HCT116 (cell line): ENCODE data around the gene SYCE3. TPM values are rescaled to one million over a fixed set of nuclear protein-coding genes. Genes with fewer than 3 reads are reported as not detected.
"Not testable (repeated sequence)": the region's sequence is repeated elsewhere in the genome, so short reads cannot be mapped to it uniquely, and the experiment has no call there.

Experiments used
- ATAC-seq: fragments of 200-7000 bp; cut with Tn5 transposase; 2 replicates; pipeline ENCODE4 v1.9.1; 2020; ENCODE audit warnings: mild to moderate bottlenecking, moderate library complexity
- BruUV-seq: library from RNA; stranded (reverse); fragments of 400-500 nt; replicated peaks from 2 replicates; lab custom pipeline; 2021; lab: Mats Ljungman, UMichigan
- CTCF ChIA-PET: fragments of 300-600 bp; sonication (Branson Sonifier 250); formaldehyde crosslinking; loops from one replicate; lab custom pipeline; 2021; ENCODE audit warnings: antibody characterized with exemption; lab: Charles Lee
- POLR2A ChIA-PET: fragments of 300-600, 350-600 bp; sonication (Branson Sonifier 250); formaldehyde crosslinking; loops from one replicate; lab custom pipeline; 2021; ENCODE audit warnings: antibody characterized with exemption; lab: Charles Lee
- RAD21 ChIA-PET, 2 experiments: fragments of 300-600 bp; sonication (Branson Sonifier 250); formaldehyde crosslinking; loops; one replicate each; lab custom pipeline; 2023; ENCODE audit warnings: low total read pairs in 2 of 2; ENCODE audit not compliant: uncharacterized antibody in 2 of 2, unreplicated experiment in 2 of 2, low non-redundant PET in 1 of 2; lab: Charles Lee
- DNase-seq: peaks from one replicate; pipeline ENCODE4 v3.0.0-alpha.2; 2010; ENCODE audit warnings: low read depth, low spot score
- H2AFZ ChIP-seq: fragments of 200-600 bp; shearing (Covaris generic), sonication (generic); 2 replicates; pipeline ENCODE4 v1.6.1; 2017; ENCODE audit warnings: low read depth, mixed run types, mixed read lengths, antibody characterized with exemption, low read length; ENCODE audit not compliant: poor library complexity, severe bottlenecking
- H3K27ac ChIP-seq: 2 replicates; pipeline ENCODE4 v1.5.1; 2012; ENCODE audit warnings: low read depth, low read length
- H3K27me3 ChIP-seq: fragments of 200-600 bp; sonication (generic); 2 replicates; pipeline ENCODE4 v1.6.1; 2016; ENCODE audit warnings: mixed run types, low read length, mixed read lengths; ENCODE audit not compliant: insufficient read depth
- H3K36me3 ChIP-seq, 2 experiments: fragments of 200-500 bp in 1 of 2; fragments of 200-600 bp in 1 of 2; sonication (Bioruptor generic) in 1 of 2; sonication (generic) in 1 of 2; 2 replicates each; pipeline versions ENCODE4 v1.5.1 to v1.6.1; 2014 to 2016; ENCODE audit warnings: low read length in 2 of 2, inconsistent platforms in 1 of 2, mixed read lengths in 1 of 2, mixed run types in 1 of 2; ENCODE audit not compliant: insufficient read depth in 2 of 2, control insufficient read depth in 1 of 2
- H3K4me1 ChIP-seq, 2 experiments: fragments of 200-600 bp in 1 of 2; sonication (generic) in 1 of 2; 2 replicates each; pipeline versions ENCODE4 v1.5.1 to v1.6.1; 2012 to 2017; ENCODE audit warnings: low read length in 2 of 2, inconsistent platforms in 1 of 2, mild to moderate bottlenecking in 1 of 2, mixed read lengths in 1 of 2, mixed run types in 1 of 2, moderate library complexity in 1 of 2; ENCODE audit not compliant: insufficient read depth in 2 of 2, control insufficient read depth in 1 of 2
- H3K4me2 ChIP-seq: fragments of 200-600 bp; sonication (generic); 2 replicates; pipeline ENCODE4 v1.6.1; 2017; ENCODE audit warnings: mixed run types, low read length, mixed read lengths
- H3K4me3 ChIP-seq, 2 experiments: fragments of 200-600 bp in 1 of 2; sonication (generic) in 1 of 2; replicated peaks in 1 of 2; 2 replicates each; pipeline ENCODE4 v1.5.1; 2011 to 2016; ENCODE audit warnings: low read length in 2 of 2, control low read depth in 1 of 2, low read depth in 1 of 2, mild to moderate bottlenecking in 1 of 2, mixed read lengths in 1 of 2, mixed run types in 1 of 2
- H3K79me2 ChIP-seq: fragments of 200-600 bp; sonication (generic); 2 replicates; pipeline ENCODE4 v1.6.1; 2017; ENCODE audit warnings: mild to moderate bottlenecking, mixed run types, low read length, moderate library complexity, mixed read lengths; ENCODE audit not compliant: insufficient read depth
- H3K9ac ChIP-seq: fragments of 200-600 bp; sonication (generic); 2 replicates; pipeline ENCODE4 v1.6.1; 2016; ENCODE audit warnings: low read length, mixed read lengths
- H3K9me2 ChIP-seq: fragments of 200-600 bp; sonication (generic), shearing (Covaris generic); 2 replicates; pipeline ENCODE4 v1.6.1; 2017; ENCODE audit warnings: mixed run types, mild to moderate bottlenecking, moderate library complexity; ENCODE audit not compliant: insufficient read depth
- H3K9me3 ChIP-seq, 2 experiments: fragments of 200-500 bp in 1 of 2; fragments of 200-600 bp in 1 of 2; sonication (Bioruptor generic) in 1 of 2; sonication (generic) in 1 of 2; 2 replicates each; pipeline ENCODE4 v1.6.1; 2014 to 2017; ENCODE audit warnings: low read length in 2 of 2, mixed read lengths in 2 of 2, inconsistent platforms in 1 of 2, low read depth in 1 of 2, mild to moderate bottlenecking in 1 of 2, mixed run types in 1 of 2, moderate library complexity in 1 of 2; ENCODE audit not compliant: control insufficient read depth in 1 of 2, insufficient read depth in 1 of 2
- H4K20me1 ChIP-seq: fragments of 200-600 bp; sonication (generic), shearing (Covaris generic); 2 replicates; pipeline ENCODE4 v1.6.1; 2017; ENCODE audit warnings: mixed run types, mild to moderate bottlenecking, moderate library complexity; ENCODE audit not compliant: insufficient read depth
- ATF3 ChIP-seq: IDR thresholded peaks from 2 replicates; pipeline ENCODE4 v1.6.1; 2012
- EZH2 ChIP-seq: fragments of 200-600 bp; sonication (generic); IDR thresholded peaks from 2 replicates; pipeline ENCODE4 v1.6.1; 2017; ENCODE audit warnings: antibody characterized with exemption, mixed run types
- SIN3A ChIP-seq: IDR thresholded peaks from 2 replicates; pipeline ENCODE4 v1.6.1; 2012; ENCODE audit warnings: low read depth
- SRF ChIP-seq: IDR thresholded peaks from 2 replicates; pipeline ENCODE4 v1.6.1; 2012; ENCODE audit warnings: low read depth
- ZNF274 ChIP-seq: fragments of 200-500 bp; sonication (Bioruptor generic); IDR thresholded peaks from 2 replicates; pipeline ENCODE4 v1.6.1; 2014; ENCODE audit warnings: mild to moderate bottlenecking, low read depth, low read length, inconsistent platforms
- intact Hi-C: fragments of 100-400 bp; cut with micrococcal nuclease; formaldehyde crosslinking; loops from 2 replicates; pipeline ENCODE4 v1.10.0; 2022
- total RNA-seq: library from RNA; stranded (reverse); gene quantifications from one replicate; pipeline ENCODE4 v1.2.1, GENCODE V29; 2021; ENCODE audit not compliant: unreplicated experiment

The SYCE3 gene
- total RNA-seq, 1 experiment from 2014 or later: not detected

GRCh38 chr22:50535113-50535512 lies 27.6 kb downstream of the SYCE3 start:
- H3K79me2 ChIP-seq: no peaks in the 10 kb centered on the region
- DNase-seq (no peak), ATAC-seq (no peak)
- intact Hi-C loops: no loop called here
- H2AFZ ChIP-seq: no peak overlapping the region
- RAD21 ChIA-PET: no interaction called here
- no peaks in the 10 kb centered on the region for H3K9me3 ChIP-seq
- CTCF ChIA-PET: interaction anchor here (1.0 kb wide), 1 partner anchor 10 kb away, joined by 3 read pairs; the partner anchor contains the start of gene KLHDC7B
- H3K9ac ChIP-seq: no peak overlapping the region
- H3K4me1 ChIP-seq: peaks cover 3 to 41% of the 10 kb centered on the region in 2 experiments; a peak in 3 of 4 replicates
- no peak overlapping the region for H3K27ac ChIP-seq
- BruUV-seq: no TSS peak
- H3K36me3 ChIP-seq: no peaks in the 10 kb centered on the region
- no peaks in the 10 kb centered on the region for H3K27me3 ChIP-seq
- H4K20me1 ChIP-seq: no peaks in the 10 kb centered on the region
- TF ChIP-seq ATF3: no peak
- no peak for TF ChIP-seq SIN3A
- no peak for TF ChIP-seq EZH2
- no peak for TF ChIP-seq ZNF274
- TF ChIP-seq SRF: no peak
- no peak overlapping the region for H3K4me3 ChIP-seq
- POLR2A ChIA-PET: interaction anchor here (2.3 kb wide), 1 partner anchor 10 kb away, joined by 7 read pairs; the partner anchor contains the start of gene KLHDC7B
- H3K9me2 ChIP-seq: no peaks in the 10 kb centered on the region
- H3K4me2 ChIP-seq: no peak overlapping the region

- intact Hi-C loops: loop anchor here (5.0 kb wide), 1 partner anchor 88 kb away; no protein-coding TSS in a partner anchor
- H3K4me2 ChIP-seq, H3K27me3 ChIP-seq, H3K36me3 ChIP-seq, H3K79me2 ChIP-seq, H4K20me1 ChIP-seq, ATAC-seq, H2AFZ ChIP-seq, H3K9me3 ChIP-seq, H3K9ac ChIP-seq, RAD21 ChIA-PET, BruUV-seq, H3K4me3 ChIP-seq, CTCF ChIA-PET, H3K9me2 ChIP-seq, H3K27ac ChIP-seq, DNase-seq: not testable (repeated sequence)
- POLR2A ChIA-PET: interaction anchor here (2.3 kb wide), 1 partner anchor 11 kb away, joined by 7 read pairs; the partner anchor contains the start of gene KLHDC7B
- peaks cover 3 to 41% of the 10 kb centered on the region in 2 experiments; a peak in 3 of 4 replicates for H3K4me1 ChIP-seq
Measured at GRCh38 chr22:50533856-50534711, 28.6 kb downstream of the SYCE3 start.
